ENCODE data around the gene IGFBP3. TPM values are rescaled to one million over a fixed set of nuclear protein-coding genes. Genes with fewer than 3 reads are reported as not detected.

IGFBP3 gene, protein sequence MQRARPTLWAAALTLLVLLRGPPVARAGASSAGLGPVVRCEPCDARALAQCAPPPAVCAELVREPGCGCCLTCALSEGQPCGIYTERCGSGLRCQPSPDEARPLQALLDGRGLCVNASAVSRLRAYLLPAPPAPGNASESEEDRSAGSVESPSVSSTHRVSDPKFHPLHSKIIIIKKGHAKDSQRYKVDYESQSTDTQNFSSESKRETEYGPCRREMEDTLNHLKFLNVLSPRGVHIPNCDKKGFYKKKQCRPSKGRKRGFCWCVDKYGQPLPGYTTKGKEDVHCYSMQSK
- total RNA-seq (19.1 and 32.8 TPM in 2 replicates), polyA plus RNA-seq (10.9 and 12.2 TPM in 2 replicates)

- Histone ChIP-seq H3K27ac (no peak within 1 kb of the TSS), H3K27me3 (peaks cover 54% of the 10 kb centered on the region)
- DNase-seq (ENCODE audit: low read depth in 1 of 2, low spot score in 1 of 2), result peak; percentile 73 to 80
These were observed at the start of gene IGFBP3 for GRCh38 chr7:45920502-45921380. IGFBP3 (minus strand) TSS chr7:45921272; CDS start chr7:45921140, 132 bp downstream.

GRCh38 chr7:45970454-45970853, 49.4 kb upstream of the IGFBP3 start:
- DNase-seq (ENCODE audit: low read depth in 1 of 2, low spot score in 1 of 2), result no peak

More at GRCh38 chr7:45920502-45921380, at the start of gene IGFBP3:
- no peaks in the 10 kb centered on the region for H3K36me3 ChIP-seq
- H3K9me3 ChIP-seq (ENCODE audit: low read depth), result no peaks in the 10 kb centered on the region
- H3K4me1 ChIP-seq (ENCODE audit: low read depth), result peaks cover 5% of the 10 kb centered on the region
- H3K4me3 ChIP-seq, result peak within 1 kb of the TSS; percentile 63
- TF ChIP-seq, protein P1, sequence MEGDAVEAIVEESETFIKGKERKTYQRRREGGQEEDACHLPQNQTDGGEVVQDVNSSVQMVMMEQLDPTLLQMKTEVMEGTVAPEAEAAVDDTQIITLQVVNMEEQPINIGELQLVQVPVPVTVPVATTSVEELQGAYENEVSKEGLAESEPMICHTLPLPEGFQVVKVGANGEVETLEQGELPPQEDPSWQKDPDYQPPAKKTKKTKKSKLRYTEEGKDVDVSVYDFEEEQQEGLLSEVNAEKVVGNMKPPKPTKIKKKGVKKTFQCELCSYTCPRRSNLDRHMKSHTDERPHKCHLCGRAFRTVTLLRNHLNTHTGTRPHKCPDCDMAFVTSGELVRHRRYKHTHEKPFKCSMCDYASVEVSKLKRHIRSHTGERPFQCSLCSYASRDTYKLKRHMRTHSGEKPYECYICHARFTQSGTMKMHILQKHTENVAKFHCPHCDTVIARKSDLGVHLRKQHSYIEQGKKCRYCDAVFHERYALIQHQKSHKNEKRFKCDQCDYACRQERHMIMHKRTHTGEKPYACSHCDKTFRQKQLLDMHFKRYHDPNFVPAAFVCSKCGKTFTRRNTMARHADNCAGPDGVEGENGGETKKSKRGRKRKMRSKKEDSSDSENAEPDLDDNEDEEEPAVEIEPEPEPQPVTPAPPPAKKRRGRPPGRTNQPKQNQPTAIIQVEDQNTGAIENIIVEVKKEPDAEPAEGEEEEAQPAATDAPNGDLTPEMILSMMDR (IDR thresholded peaks at IDR 0.05; ENCODE audit: low read depth, low read length), result no peak

DNA sequence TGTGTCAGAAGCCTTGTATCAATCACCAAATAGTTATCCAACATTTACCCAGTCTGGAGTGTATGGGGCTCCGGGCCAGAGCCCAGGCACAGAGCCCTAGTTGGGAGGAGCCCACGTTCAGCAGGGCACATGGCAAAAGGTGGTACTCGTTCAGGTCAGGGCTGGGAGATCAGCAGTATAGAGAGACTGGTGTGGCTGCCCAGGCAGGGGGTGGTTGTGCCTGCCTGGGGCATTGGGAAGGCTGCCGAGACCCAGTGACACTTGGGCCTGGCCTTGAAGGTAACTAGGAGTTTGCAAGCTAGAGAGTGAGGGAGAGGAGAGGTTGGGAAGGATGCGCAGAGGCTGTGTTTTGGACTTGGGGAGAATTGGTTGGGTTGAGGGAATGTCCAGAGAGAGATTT, 48.9 kb upstream of the IGFBP3 start:
- Histone ChIP-seq H3K27ac (no peak overlapping the region), H3K36me3 (no peaks in the 10 kb centered on the region), H3K4me3 (no peak overlapping the region), H3K27me3 (no peaks in the 10 kb centered on the region), H3K4me1 (ENCODE audit: low read depth) (peaks cover 7% of the 10 kb centered on the region), H3K9me3 (ENCODE audit: low read depth) (no peaks in the 10 kb centered on the region)
- TF ChIP-seq, protein P1 (IDR thresholded peaks at IDR 0.05; ENCODE audit: low read depth, low read length), result no peak
- no peak for DNase-seq (ENCODE audit: low read depth in 1 of 2, low spot score in 1 of 2)

More at GRCh38 chr7:45970454-45970853, 49.4 kb upstream of the IGFBP3 start:
- Histone ChIP-seq H3K9me3 (ENCODE audit: low read depth) (no peaks in the 10 kb centered on the region), H3K36me3 (no peaks in the 10 kb centered on the region), H3K27ac (no peak overlapping the region), H3K27me3 (no peaks in the 10 kb centered on the region), H3K4me1 (ENCODE audit: low read depth) (peaks cover 7% of the 10 kb centered on the region), H3K4me3 (no peak overlapping the region)
- TF ChIP-seq, protein P1 (IDR thresholded peaks at IDR 0.05; ENCODE audit: low read depth, low read length), result no peak

GRCh38 chr7:45968856-45969541, 47.9 kb upstream of the IGFBP3 start:
- TF ChIP-seq, protein P1 (IDR thresholded peaks at IDR 0.05; ENCODE audit: low read depth, low read length), result no peak
- Histone ChIP-seq H3K27me3 (no peaks in the 10 kb centered on the region), H3K27ac (no peak overlapping the region), H3K36me3 (no peaks in the 10 kb centered on the region), H3K4me1 (ENCODE audit: low read depth) (peaks cover under 1% of the 10 kb centered on the region), H3K9me3 (ENCODE audit: low read depth) (no peaks in the 10 kb centered on the region), H3K4me3 (no peak overlapping the region)
- DNase-seq (ENCODE audit: low read depth in 1 of 2, low spot score in 1 of 2), result no peak

- no peak for DNase-seq (ENCODE audit: low read depth in 1 of 2, low spot score in 1 of 2)
These were observed 47.2 kb upstream of the IGFBP3 start for GRCh38 chr7:45968312-45968711.

More at GRCh38 chr7:45968312-45968711, 47.2 kb upstream of the IGFBP3 start:
- TF ChIP-seq, protein P1 (IDR thresholded peaks at IDR 0.05; ENCODE audit: low read depth, low read length), result no peak
- Histone ChIP-seq H3K36me3 (no peaks in the 10 kb centered on the region), H3K4me1 (ENCODE audit: low read depth) (no peaks in the 10 kb centered on the region), H3K27ac (no peak overlapping the region), H3K9me3 (ENCODE audit: low read depth) (no peaks in the 10 kb centered on the region), H3K27me3 (no peaks in the 10 kb centered on the region), H3K4me3 (no peak overlapping the region)

Measured in cardiac muscle cell (in vitro differentiated cells and primary cell).